H9 (cell line): ENCODE measurements around the gene GRID2. TPM values are rescaled to one million over a fixed set of nuclear protein-coding genes. Genes with fewer than 3 reads are reported as not detected.

Source experiments
- DNase-seq: peaks from one replicate; pipeline ENCODE4 v3.0.0-alpha.2; 2017
- H2AFZ ChIP-seq: one replicate; pipeline ENCODE4 v1.6.1; 2013; ENCODE audit warnings: mild to moderate bottlenecking, low read length, control low read depth, moderate library complexity
- H2AK5ac ChIP-seq: 2 replicates; pipeline ENCODE4 v1.6.1; 2013; ENCODE audit warnings: low read length, control low read depth, mixed read lengths; ENCODE audit not compliant: insufficient read length
- H2BK120ac ChIP-seq: one replicate; pipeline ENCODE4 v1.6.1; 2013; ENCODE audit warnings: low read depth, mild to moderate bottlenecking, low read length, control low read depth, inconsistent platforms; ENCODE audit not compliant: poor library complexity, severe bottlenecking
- H2BK12ac ChIP-seq: 2 replicates; pipeline ENCODE4 v1.6.1; 2013; ENCODE audit warnings: low read length, control low read depth, mixed read lengths, low read depth; ENCODE audit not compliant: insufficient read length
- H2BK15ac ChIP-seq: 2 replicates; pipeline ENCODE4 v1.6.1; 2013; ENCODE audit warnings: low read depth, low read length, control low read depth
- H2BK20ac ChIP-seq: one replicate; pipeline ENCODE4 v1.6.1; 2013; ENCODE audit warnings: low read depth, mild to moderate bottlenecking, low read length, control low read depth, inconsistent platforms; ENCODE audit not compliant: poor library complexity, severe bottlenecking
- H2BK5ac ChIP-seq: 2 replicates; pipeline ENCODE4 v1.6.1; 2013; ENCODE audit warnings: low read length, control low read depth, mixed read lengths; ENCODE audit not compliant: insufficient read length
- H3K14ac ChIP-seq: 2 replicates; pipeline ENCODE4 v1.6.1; 2013; ENCODE audit warnings: low read length, control low read depth; ENCODE audit not compliant: insufficient read depth
- H3K18ac ChIP-seq: 2 replicates; pipeline ENCODE4 v1.6.1; 2013; ENCODE audit warnings: low read depth, mild to moderate bottlenecking, mixed read lengths, low read length, control low read depth; ENCODE audit not compliant: insufficient read length
- H3K23ac ChIP-seq: 2 replicates; pipeline ENCODE4 v1.6.1; 2013; ENCODE audit warnings: low read length, control low read depth, mixed read lengths, low read depth; ENCODE audit not compliant: insufficient read length
- H3K23me2 ChIP-seq: 2 replicates; pipeline ENCODE4 v1.6.1; 2013; ENCODE audit warnings: low read depth, mild to moderate bottlenecking, mixed read lengths, low read length, control low read depth; ENCODE audit not compliant: insufficient read length, poor library complexity, severe bottlenecking
- H3K27ac ChIP-seq: 2 replicates; pipeline ENCODE4 v1.5.1; 2013; ENCODE audit warnings: low read length, control low read depth, mixed read lengths, low read depth; ENCODE audit not compliant: insufficient read length
- H3K27me3 ChIP-seq: 2 replicates; pipeline ENCODE4 v1.6.1; 2013; ENCODE audit warnings: low read length, control low read depth, inconsistent platforms; ENCODE audit not compliant: insufficient read depth
- H3K4ac ChIP-seq: 2 replicates; pipeline ENCODE4 v1.6.1; 2013; ENCODE audit warnings: low read depth, mild to moderate bottlenecking, control low read depth, inconsistent platforms, low read length, moderate library complexity
- H3K4me1 ChIP-seq: 2 replicates; pipeline ENCODE4 v1.6.1; 2013; ENCODE audit warnings: low read length, control low read depth, inconsistent platforms; ENCODE audit not compliant: insufficient read depth
- H3K4me2 ChIP-seq: 2 replicates; pipeline ENCODE4 v1.6.1; 2013; ENCODE audit warnings: low read length, control low read depth, mixed read lengths; ENCODE audit not compliant: insufficient read length, insufficient read depth
- H3K56ac ChIP-seq: 2 replicates; pipeline ENCODE4 v1.6.1; 2013; ENCODE audit warnings: low read depth, mild to moderate bottlenecking, mixed read lengths, low read length, control low read depth; ENCODE audit not compliant: insufficient read length
- H3K79me1 ChIP-seq: 2 replicates; pipeline ENCODE4 v1.6.1; 2013; ENCODE audit warnings: low read depth, mild to moderate bottlenecking, moderate library complexity, low read length, control low read depth, inconsistent platforms; ENCODE audit not compliant: insufficient read depth, poor library complexity, severe bottlenecking
- H3K79me2 ChIP-seq: 2 replicates; pipeline ENCODE4 v1.6.1; 2013; ENCODE audit warnings: low read length, control low read depth, inconsistent platforms; ENCODE audit not compliant: insufficient read depth
- H3K9ac ChIP-seq: 2 replicates; pipeline ENCODE4 v1.6.1; 2013; ENCODE audit warnings: low read length, control low read depth, mixed read lengths; ENCODE audit not compliant: insufficient read length; ENCODE audit errors: extremely low read depth
- H3K9me3 ChIP-seq: one replicate; pipeline ENCODE4 v1.6.1; 2013; ENCODE audit warnings: low read depth, low read length, inconsistent platforms; ENCODE audit not compliant: control insufficient read depth
- H3T11ph ChIP-seq: one replicate; pipeline ENCODE4 v1.6.1; 2013; ENCODE audit warnings: mild to moderate bottlenecking, low read length, control low read depth, inconsistent platforms
- H4K20me1 ChIP-seq: one replicate; pipeline ENCODE4 v1.6.1; 2013; ENCODE audit not compliant: control insufficient read depth, insufficient read length, insufficient read depth
- H4K5ac ChIP-seq: 2 replicates; pipeline ENCODE4 v1.6.1; 2013; ENCODE audit warnings: low read depth, mild to moderate bottlenecking, mixed read lengths, low read length, control low read depth; ENCODE audit not compliant: insufficient read length
- H4K8ac ChIP-seq: replicated peaks from 2 replicates; pipeline ENCODE4 v1.6.1; 2013; ENCODE audit warnings: low read length, control low read depth, mixed read lengths, low read depth; ENCODE audit not compliant: insufficient read length
- H4K91ac ChIP-seq: 2 replicates; pipeline ENCODE4 v1.6.1; 2013; ENCODE audit warnings: low read depth, mild to moderate bottlenecking, moderate library complexity, mixed read lengths, low read length, control low read depth; ENCODE audit not compliant: insufficient read length
- H3K27ac Mint-ChIP-seq, 3 experiments: 2 replicates in 2 of 3; 3 replicates in 1 of 3; pipeline ENCODE4 v1.8.0; 2020 to 2021; ENCODE audit warnings: mixed read lengths in 3 of 3, mild to moderate bottlenecking in 1 of 3, moderate library complexity in 1 of 3
- H3K27me3 Mint-ChIP-seq: 2 replicates; pipeline ENCODE4 v1.8.0; 2021; ENCODE audit warnings: low read depth, mild to moderate bottlenecking, moderate library complexity, mixed read lengths
- H3K36me3 Mint-ChIP-seq, 3 experiments: 2 replicates in 2 of 3; 3 replicates in 1 of 3; pipeline ENCODE4 v1.8.0; 2020 to 2021; ENCODE audit warnings: low read depth in 3 of 3, mixed read lengths in 3 of 3; ENCODE audit not compliant: insufficient read depth in 1 of 3
- H3K4me1 Mint-ChIP-seq, 2 experiments: 2 replicates each; pipeline ENCODE4 v1.8.0; 2020; ENCODE audit warnings: mixed read lengths in 2 of 2
- H3K4me3 Mint-ChIP-seq, 2 experiments: 2 replicates in 1 of 2; 3 replicates in 1 of 2; pipeline ENCODE4 v1.8.0; 2020 to 2021; ENCODE audit warnings: mild to moderate bottlenecking in 2 of 2, mixed read lengths in 2 of 2, moderate library complexity in 1 of 2
- H3K9me3 Mint-ChIP-seq, 2 experiments: 2 replicates in 1 of 2; 3 replicates in 1 of 2; pipeline ENCODE4 v1.8.0; 2020; ENCODE audit warnings: mild to moderate bottlenecking in 2 of 2, mixed read lengths in 2 of 2, moderate library complexity in 1 of 2
- CTCF ChIP-seq: fragments of 200-600 bp; sonication (generic); conservative IDR thresholded peaks from 3 replicates; pipeline ENCODE4 v1.8.0; 2021; ENCODE audit warnings: antibody characterized with exemption, mild to moderate bottlenecking
- WGBS: extraction: QIAGEN DNeasy Blood & Tissue Kit; methylation state at CpG from one replicate; pipeline ENCODE4 v1.1.7; 2013; ENCODE audit warnings: missing lambda C conversion rate, low lambda C conversion rate, mixed read lengths; ENCODE audit not compliant: insufficient read length; ENCODE audit errors: extremely low coverage; 5-methylcytosine and 5-hydroxymethylcytosine counted together
- total RNA-seq: library from RNA; stranded (reverse); gene quantifications from 2 replicates; pipeline ENCODE4 v1.2.1, GENCODE V29; 2021

The GRID2 gene
- total RNA-seq, 1 experiment from 2014 or later: 21.8 TPM

- Histone ChIP-seq H2BK120ac (no peak overlapping the region), H3T11ph (no peak overlapping the region), H3K4me2 (no peak overlapping the region), H3K9ac (no peak overlapping the region), H3K18ac (no peak overlapping the region), H2AK5ac (no peak overlapping the region), H3K4ac (no peak overlapping the region), H2BK15ac (no peak overlapping the region), H2AFZ (no peak overlapping the region), H3K27ac (no peak overlapping the region), H2BK20ac (no peak overlapping the region), H3K4me1 (no peaks in the 10 kb centered on the region), H3K23ac (no peak overlapping the region), H3K14ac (no peak overlapping the region), H2BK5ac (no peak overlapping the region), H4K5ac (no peak overlapping the region), H4K20me1 (no peaks in the 10 kb centered on the region), H4K91ac (no peak overlapping the region), H3K9me3 (no peaks in the 10 kb centered on the region), H3K56ac (no peak overlapping the region), H3K23me2 (no peaks in the 10 kb centered on the region), H3K79me2 (no peaks in the 10 kb centered on the region), H4K8ac (no peak overlapping the region), H3K79me1 (no peaks in the 10 kb centered on the region), H2BK12ac (no peak overlapping the region), H3K27me3 (no peaks in the 10 kb centered on the region)
- H3K4me1 Mint-ChIP-seq: peaks cover 0 to 5% of the 10 kb centered on the region in 2 experiments; a peak in 1 of 4 replicates
- no peak overlapping the region for H3K27ac Mint-ChIP-seq
- TF ChIP-seq CTCF: no peak
- DNase-seq: no peak
- H3K9me3 Mint-ChIP-seq: no peaks in the 10 kb centered on the region
- 0 out of 7 replicates have a peak, but pooled peaks cover 0 to 3% (median 0%) of the 10 kb centered on the region in 3 experiments for H3K36me3 Mint-ChIP-seq
- WGBS: no CpG with 5 or more reads among the region's 2 CpGs
- no peaks in the 10 kb centered on the region for H3K27me3 Mint-ChIP-seq
- no peak overlapping the region for H3K4me3 Mint-ChIP-seq
Measured at GRCh38 chr4:93237521-93237920, 933.8 kb downstream of the GRID2 start.
